ENCODE data around the gene HADHA.

Gene HADHA

GRCh38 chr2:26245231-26245732 lies 850 bp upstream of the HADHA start:
- peak; percentile 33 for DNase-seq (ENCODE audit: low read depth)

DNA sequence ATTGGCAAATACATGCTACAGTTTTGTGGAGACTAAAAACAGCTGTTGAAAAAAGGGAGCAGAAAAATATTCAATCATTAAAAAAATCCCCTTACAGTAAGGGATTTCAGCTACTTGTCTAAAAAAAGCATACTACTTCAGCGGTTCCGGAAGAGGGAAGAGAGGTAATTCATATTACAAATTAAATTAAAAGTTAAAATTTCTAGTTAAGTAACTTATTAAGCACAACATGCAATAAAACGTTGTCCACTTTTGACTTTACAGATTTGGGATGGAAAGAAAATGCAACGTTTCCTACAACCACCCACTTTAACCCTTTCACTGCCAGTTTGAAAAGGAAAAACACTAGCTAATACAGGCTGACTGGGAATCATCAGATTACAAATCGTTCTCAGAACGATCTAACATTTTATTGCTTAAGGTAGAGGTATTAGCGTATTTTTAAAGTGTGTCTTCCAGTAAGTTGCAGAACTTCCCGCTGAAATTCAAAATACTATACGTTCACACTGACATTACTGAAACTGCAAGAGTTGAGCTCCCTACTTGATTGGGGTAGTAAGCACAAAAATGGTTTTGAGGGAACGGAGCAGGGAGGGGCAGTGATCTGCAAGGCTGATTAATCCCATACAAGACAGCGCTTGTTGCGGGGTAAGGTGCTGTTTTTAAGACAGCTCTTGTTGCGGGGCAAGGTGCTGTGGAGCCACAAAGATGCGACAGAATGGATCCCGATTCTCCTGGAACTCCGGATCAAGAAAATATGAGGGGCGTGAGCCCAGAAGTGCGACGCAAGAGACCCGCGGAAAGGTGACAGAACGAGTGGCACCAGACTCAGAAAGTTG lies 743 bp downstream of the HADHA start:
- DNase-seq (ENCODE audit: low read depth) = no peak

DNA sequence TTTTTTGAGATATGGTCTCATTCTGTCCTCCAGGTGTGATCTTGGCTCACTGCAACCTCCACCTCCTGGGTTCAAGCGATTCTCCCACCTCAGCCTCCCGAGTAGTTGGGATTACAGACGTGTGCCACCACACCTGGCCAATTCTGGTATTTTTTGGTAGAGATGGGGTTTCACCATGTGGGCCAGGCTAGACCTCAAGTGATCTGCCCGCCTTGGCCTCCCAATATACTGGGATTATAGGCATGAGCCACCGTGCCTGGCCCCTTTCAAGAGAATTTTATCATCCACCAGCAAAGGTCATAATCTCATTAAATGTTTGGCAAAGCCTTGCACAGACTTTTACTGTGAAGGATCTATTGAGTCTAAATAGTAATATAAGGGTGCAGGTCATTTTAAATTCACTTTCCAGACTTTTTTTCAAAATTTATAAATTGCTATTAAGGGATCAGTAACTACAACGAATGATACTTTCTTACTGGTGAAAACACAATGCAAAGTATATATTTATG lies 2.5 kb downstream of the HADHA start:
- DNase-seq (ENCODE audit: low read depth) = no peak

- no peak for DNase-seq (ENCODE audit: low read depth)
Measured at GRCh38 chr2:26238311-26238958, 6.0 kb downstream of the HADHA start.

DNA sequence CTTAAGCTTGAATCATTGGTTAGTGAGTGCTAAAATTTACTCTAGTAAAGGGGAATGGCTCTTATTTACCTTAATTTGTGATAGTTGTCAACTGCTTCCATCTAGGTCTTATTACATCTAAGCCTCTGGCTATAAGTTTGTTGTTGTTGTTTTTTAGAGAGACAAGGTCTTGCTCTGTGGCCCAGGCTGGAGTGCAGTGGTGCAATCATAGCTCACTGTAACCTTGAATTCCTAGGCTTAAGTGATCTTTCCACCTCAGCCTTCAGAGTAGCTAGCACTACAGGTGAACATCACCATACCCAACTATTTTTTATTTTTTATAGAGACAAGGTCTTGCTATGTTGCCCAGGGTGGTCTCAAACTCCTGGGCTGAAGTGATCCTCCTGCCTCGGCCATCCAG lies 6.6 kb downstream of the HADHA start:
- DNase-seq (ENCODE audit: low read depth) = no peak

- DNase-seq (ENCODE audit: low read depth) = no peak
Measured at GRCh38 chr2:26235089-26235488, 9.3 kb downstream of the HADHA start.

DNA sequence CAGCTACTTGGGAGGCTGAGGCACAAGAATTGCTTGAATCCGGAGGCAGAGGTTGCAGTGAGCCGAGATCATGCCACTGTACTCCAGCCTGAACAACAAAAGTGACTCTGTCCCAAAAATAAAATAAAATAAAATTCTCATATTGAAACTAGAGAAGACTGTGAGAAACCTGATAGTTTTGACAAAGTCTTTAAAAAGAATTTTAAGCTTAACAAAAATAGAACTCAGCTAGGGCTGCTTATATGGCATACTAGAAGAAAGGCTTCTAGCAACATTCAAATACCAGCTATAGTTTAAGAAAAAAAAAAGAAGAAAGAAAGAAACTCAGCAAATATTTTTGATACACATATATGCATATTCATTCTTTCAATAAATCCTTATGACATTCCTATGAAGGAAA lies 13.6 kb downstream of the HADHA start:
- no peak for DNase-seq (ENCODE audit: low read depth)

- no peak for DNase-seq (ENCODE audit: low read depth)
Measured at GRCh38 chr2:26229595-26229994, 14.8 kb downstream of the HADHA start.

GRCh38 chr2:26224095-26224494 lies 20.3 kb downstream of the HADHA start:
- DNase-seq (ENCODE audit: low read depth) = no peak

GRCh38 chr2:26223018-26223417 lies 21.4 kb downstream of the HADHA start:
- no peak for DNase-seq (ENCODE audit: low read depth)

DNA sequence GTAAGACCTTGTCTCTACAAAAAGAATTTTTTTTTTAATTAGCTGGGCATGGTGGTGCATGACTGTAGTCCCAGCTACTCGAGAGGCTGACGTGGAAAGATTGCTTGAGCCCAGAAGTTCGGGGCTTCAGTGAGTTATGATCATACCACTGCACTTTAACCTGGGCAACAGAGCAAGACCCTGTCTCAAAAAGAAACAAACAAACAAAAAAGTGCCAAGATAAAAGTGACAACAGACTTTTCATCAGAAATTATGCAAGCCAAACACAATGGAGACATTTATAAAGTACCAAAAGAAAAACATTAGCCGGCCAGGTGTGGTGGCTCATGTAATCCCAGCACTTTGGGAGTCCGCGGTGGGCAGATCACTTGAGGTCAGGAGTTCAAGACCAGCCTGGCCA lies 26.7 kb downstream of the HADHA start:
- DNase-seq (ENCODE audit: low read depth) = no peak

- no peak for DNase-seq (ENCODE audit: low read depth)
Measured at GRCh38 chr2:26216587-26216986, 27.8 kb downstream of the HADHA start.

- DNase-seq (ENCODE audit: low read depth) = no peak
Measured at GRCh38 chr2:26215833-26216232, 28.6 kb downstream of the HADHA start.

- no peak for DNase-seq (ENCODE audit: low read depth)
Measured at GRCh38 chr2:26214759-26215158, 29.7 kb downstream of the HADHA start.

GRCh38 chr2:26212011-26212410 lies 32.4 kb downstream of the HADHA start:
- no peak for DNase-seq (ENCODE audit: low read depth)

GRCh38 chr2:26203906-26204305 lies 40.5 kb downstream of the HADHA start:
- no peak for DNase-seq (ENCODE audit: low read depth)

GRCh38 chr2:26202981-26203490 lies 41.4 kb downstream of the HADHA start:
- DNase-seq (ENCODE audit: low read depth) = no peak

GRCh38 chr2:26197516-26197915 lies 46.9 kb downstream of the HADHA start:
- DNase-seq (ENCODE audit: low read depth) = no peak

DNA sequence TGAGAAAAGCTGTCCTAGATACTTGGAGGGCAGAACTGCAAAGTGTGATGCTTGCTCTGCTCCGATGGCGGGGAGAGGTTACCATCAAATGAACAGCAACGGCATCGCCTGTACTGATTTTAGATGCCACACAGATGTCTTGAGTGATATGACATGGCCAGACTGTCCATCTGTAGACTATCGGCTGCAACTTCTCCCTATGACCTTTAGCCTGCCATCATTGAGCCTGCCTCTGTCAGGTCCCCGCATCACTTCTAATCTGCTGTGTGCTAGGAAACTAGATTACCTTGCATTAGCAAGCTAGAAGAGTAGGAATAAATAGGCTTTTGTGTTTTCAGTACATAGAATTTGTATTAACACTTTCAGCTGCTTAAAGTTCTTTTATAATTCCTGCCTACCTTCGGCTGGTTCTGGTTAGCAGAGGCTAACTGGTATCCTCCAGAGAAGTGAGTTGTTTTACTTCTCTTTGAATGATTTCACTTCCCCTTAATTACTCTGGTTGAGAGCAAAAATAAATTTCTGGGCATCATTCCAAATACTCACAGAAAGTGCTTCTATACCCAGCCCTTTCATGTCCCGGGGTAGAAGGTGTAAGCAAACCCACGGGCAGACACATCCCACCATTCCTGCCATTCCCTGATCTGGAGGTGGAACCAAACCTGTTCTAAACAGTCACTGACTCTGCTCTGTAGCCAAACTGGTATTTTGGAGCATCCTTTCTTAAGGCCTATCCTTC lies 47.6 kb downstream of the HADHA start:
- DNase-seq (ENCODE audit: low read depth) = no peak

DNA sequence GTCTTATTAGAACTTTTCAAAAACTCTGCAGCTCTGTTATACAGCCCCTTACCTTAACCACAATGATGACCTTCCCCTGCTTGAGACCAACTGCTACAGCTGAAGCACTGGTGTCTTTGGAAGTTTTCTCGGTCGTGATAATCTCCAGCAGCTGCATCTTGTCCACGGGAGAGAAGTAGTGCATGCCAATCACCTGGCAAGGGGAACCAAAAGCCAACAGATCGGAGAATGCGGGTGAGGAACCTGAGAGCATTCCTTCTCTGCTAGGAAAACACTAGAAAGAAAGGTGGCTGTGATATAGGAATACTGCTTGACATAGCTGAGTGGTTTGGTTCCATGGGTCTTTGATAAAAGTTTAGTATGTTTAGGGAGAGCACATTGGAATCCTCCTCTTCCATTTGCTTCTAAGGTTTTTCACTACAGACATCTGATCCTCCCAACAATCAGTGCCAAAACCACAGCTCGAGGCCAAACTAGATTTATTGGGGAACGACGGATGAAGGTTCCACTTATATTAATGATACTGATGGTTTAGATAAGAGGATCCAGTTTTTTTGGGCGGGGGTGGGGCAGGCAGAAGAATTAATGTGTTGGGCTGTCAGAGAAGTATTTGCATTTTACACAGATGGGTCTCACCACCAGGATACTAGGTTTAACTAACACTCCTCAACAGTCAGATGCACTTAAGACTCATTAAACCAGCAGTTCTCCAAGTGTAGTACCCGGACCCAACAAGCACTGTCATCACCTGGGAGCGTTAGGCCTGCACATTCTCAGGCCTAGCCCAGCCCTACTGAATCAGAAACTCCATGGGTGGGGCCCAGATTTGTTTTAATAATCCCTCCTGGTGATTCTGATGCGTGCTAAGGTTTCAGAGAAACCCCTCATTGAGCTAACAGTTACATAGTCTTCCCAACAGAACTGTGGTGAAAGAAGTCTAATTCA lies 49.1 kb downstream of the HADHA start:
- no peak for DNase-seq (ENCODE audit: low read depth)

GRCh38 chr2:26193578-26194231 lies 50.7 kb downstream of the HADHA start:
- DNase-seq (ENCODE audit: low read depth) = no peak

All from activated gamma-delta T cell treated with anti-CD3 and anti-CD28 coated beads, Interleukin-2, amount 50 U/mL, for 16 hours (primary cell).